HG03066 (cell line): ENCODE measurements around the gene OR2M3.
"Not testable (repeated sequence)": the region's sequence is repeated elsewhere in the genome, so short reads cannot be mapped to it uniquely, and the experiment has no call there.

Experiments
- ATAC-seq: cut with Tn5 transposase; IDR thresholded peaks from one replicate; pipeline ENCODE4 v1.9.1; 2021; ENCODE audit warnings: low read depth; ENCODE audit not compliant: unreplicated experiment

Gene OR2M3

GRCh38 chr1:248196965-248197364 is at the start of gene OR2M3:
Gene OR2M3, plus strand, starts transcription at chr1:248197265. Its CDS starts 5,803 bp downstream, at chr1:248203068.
- no peak for ATAC-seq

GRCh38 chr1:248152056-248152827 is 44.8 kb upstream of the OR2M3 start:
- no peak for ATAC-seq

GRCh38 chr1:248155927-248156326 is 41.1 kb upstream of the OR2M3 start:
- ATAC-seq, result no peak

GRCh38 chr1:248158758-248159157 is 38.3 kb upstream of the OR2M3 start:
- ATAC-seq, result no peak

GRCh38 chr1:248164031-248164430 is 33.0 kb upstream of the OR2M3 start:
- ATAC-seq, result no peak

GRCh38 chr1:248165186-248165585 is 31.9 kb upstream of the OR2M3 start:
- no peak for ATAC-seq

GRCh38 chr1:248174521-248174920 is 22.5 kb upstream of the OR2M3 start, which contains the start of gene OR2M2:
Gene OR2M2, plus strand, starts transcription at chr1:248174821. Its CDS starts 5,165 bp downstream, at chr1:248179986.
- ATAC-seq, result no peak

GRCh38 chr1:248183996-248184395 is 13.1 kb upstream of the OR2M3 start:
- ATAC-seq, result no peak

- no peak for ATAC-seq
Measured at GRCh38 chr1:248187363-248187762, 9.7 kb upstream of the OR2M3 start.

- no peak for ATAC-seq
Measured at GRCh38 chr1:248189026-248189425, 8.0 kb upstream of the OR2M3 start.

- ATAC-seq, result no peak
Measured at GRCh38 chr1:248194117-248194516, 2.9 kb upstream of the OR2M3 start.

- no peak for ATAC-seq
Measured at GRCh38 chr1:248215880-248216279, 18.8 kb downstream of the OR2M3 start.

GRCh38 chr1:248225537-248225936 is 28.5 kb downstream of the OR2M3 start:
- ATAC-seq, result no peak

- no peak for ATAC-seq
Measured at GRCh38 chr1:248229360-248229908, 32.4 kb downstream of the OR2M3 start.

GRCh38 chr1:248231117-248231516 is 34.1 kb downstream of the OR2M3 start, which contains the start of gene OR2M4:
Gene OR2M4, plus strand, starts transcription at chr1:248231417. Its CDS starts 7,512 bp downstream, at chr1:248238929.
- ATAC-seq, result no peak

- ATAC-seq, result no peak
Measured at GRCh38 chr1:248239478-248239877, 42.4 kb downstream of the OR2M3 start.

- ATAC-seq, result peak; percentile 88
Measured at GRCh38 chr1:248243204-248243603, 46.1 kb downstream of the OR2M3 start.

GRCh38 chr1:248259309-248259708 is 62.2 kb downstream of the OR2M3 start:
- ATAC-seq, result not testable (repeated sequence)
